ENCODE results near the gene DPP3.

The DPP3 gene

GRCh38 chr11:66546966-66547661, 66.9 kb downstream of the DPP3 start:
- peak; percentile 16 for DNase-seq (ENCODE audit: low read depth)
- TF ChIP-seq POLR2A (IDR thresholded peaks at IDR 0.05; ENCODE audit: extremely low read depth, insufficient read length) (no peak), MYC (IDR thresholded peaks at IDR 0.05; ENCODE audit: low read depth, low read length) (no peak), CTCF (IDR thresholded peaks at IDR 0.05; ENCODE audit: low read depth, low read length) (no peak)
- TF ChIP-seq, protein P1, sequence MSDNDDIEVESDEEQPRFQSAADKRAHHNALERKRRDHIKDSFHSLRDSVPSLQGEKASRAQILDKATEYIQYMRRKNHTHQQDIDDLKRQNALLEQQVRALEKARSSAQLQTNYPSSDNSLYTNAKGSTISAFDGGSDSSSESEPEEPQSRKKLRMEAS (IDR thresholded peaks at IDR 0.05; ENCODE audit: low read depth, low read length), result no peak
- no peak overlapping the region for H3K4me3 ChIP-seq (ENCODE audit: low read depth, low read length)

DNA sequence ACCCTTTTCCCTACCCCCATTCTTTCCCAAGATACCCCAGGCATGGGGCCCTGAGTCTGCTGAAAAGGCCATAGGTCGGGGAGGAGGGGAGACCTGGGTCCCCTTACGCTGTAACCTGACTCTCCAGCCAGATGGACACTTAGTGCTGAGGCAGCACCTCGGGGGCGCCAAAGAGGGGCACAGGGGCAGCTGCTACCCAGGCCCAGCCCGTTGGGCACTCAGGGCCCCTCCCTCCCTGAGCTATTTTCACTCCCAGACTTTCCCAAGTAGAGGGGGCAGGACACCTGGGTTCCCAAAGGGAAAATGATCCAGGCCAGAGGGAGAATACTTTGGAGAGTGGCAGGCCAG, 67.4 kb downstream of the DPP3 start:
- TF ChIP-seq, protein P1 (IDR thresholded peaks at IDR 0.05; ENCODE audit: low read depth, low read length), result no peak
- TF ChIP-seq CTCF (IDR thresholded peaks at IDR 0.05; ENCODE audit: low read depth, low read length), result no peak
- TF ChIP-seq MYC (IDR thresholded peaks at IDR 0.05; ENCODE audit: low read depth, low read length), result no peak
- no peak for TF ChIP-seq POLR2A (IDR thresholded peaks at IDR 0.05; ENCODE audit: extremely low read depth, insufficient read length)
- H3K4me3 ChIP-seq (ENCODE audit: low read depth, low read length), result no peak overlapping the region
- no peak for DNase-seq (ENCODE audit: low read depth)

GRCh38 chr11:66548041-66548440, 67.8 kb downstream of the DPP3 start:
- H3K4me3 ChIP-seq (ENCODE audit: low read depth, low read length), result no peak overlapping the region
- no peak for DNase-seq (ENCODE audit: low read depth)
- TF ChIP-seq CTCF (IDR thresholded peaks at IDR 0.05; ENCODE audit: low read depth, low read length) (no peak), POLR2A (IDR thresholded peaks at IDR 0.05; ENCODE audit: extremely low read depth, insufficient read length) (no peak), MYC (IDR thresholded peaks at IDR 0.05; ENCODE audit: low read depth, low read length) (no peak)
- TF ChIP-seq, protein P1 (IDR thresholded peaks at IDR 0.05; ENCODE audit: low read depth, low read length), result no peak

DNA sequence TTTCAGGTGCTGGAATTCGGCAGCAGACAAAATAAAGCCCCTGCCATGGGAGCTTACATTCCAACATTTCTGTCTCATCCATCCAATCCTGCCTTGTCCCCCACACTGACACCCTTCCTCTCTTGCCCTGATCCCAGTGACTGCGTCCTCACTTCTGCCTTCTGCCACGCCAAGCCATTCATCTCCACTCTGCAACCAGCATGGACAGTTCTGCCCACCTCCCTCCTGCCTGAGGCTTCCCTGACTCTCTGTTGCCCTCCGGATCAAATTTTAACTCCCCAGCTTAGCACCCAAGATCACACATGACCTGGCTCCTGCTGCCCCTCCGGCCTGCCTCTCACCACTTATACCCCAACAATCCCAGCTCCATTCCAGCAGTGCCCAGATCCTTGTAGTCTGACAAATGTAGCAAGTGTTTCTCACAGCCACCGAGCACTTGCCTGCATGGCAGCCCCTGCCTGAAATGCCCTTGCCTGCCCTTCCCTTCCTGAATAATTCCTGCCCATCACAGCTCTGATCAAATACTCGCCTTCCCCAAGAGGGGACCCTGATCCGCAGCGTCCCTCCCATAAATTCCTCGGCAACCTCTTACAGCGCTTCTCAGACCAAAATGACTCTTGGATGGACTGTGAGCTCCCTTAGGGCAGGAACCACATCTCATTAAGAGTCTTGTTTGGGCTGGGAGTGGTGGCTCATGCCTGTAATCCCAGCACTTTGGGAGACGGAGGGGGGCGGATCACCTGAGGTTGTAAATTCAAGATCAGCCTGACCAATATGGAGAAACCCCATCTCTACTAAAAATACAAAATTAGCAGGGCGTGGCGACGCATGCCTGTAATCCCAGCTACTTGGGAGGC, 68.8 kb downstream of the DPP3 start:
- no peak for DNase-seq (ENCODE audit: low read depth)
- TF ChIP-seq POLR2A (IDR thresholded peaks at IDR 0.05; ENCODE audit: extremely low read depth, insufficient read length) (no peak), CTCF (IDR thresholded peaks at IDR 0.05; ENCODE audit: low read depth, low read length) (no peak), MYC (IDR thresholded peaks at IDR 0.05; ENCODE audit: low read depth, low read length) (no peak)
- TF ChIP-seq, protein P1 (IDR thresholded peaks at IDR 0.05; ENCODE audit: low read depth, low read length), result no peak
- no peak overlapping the region for H3K4me3 ChIP-seq (ENCODE audit: low read depth, low read length)

DNA sequence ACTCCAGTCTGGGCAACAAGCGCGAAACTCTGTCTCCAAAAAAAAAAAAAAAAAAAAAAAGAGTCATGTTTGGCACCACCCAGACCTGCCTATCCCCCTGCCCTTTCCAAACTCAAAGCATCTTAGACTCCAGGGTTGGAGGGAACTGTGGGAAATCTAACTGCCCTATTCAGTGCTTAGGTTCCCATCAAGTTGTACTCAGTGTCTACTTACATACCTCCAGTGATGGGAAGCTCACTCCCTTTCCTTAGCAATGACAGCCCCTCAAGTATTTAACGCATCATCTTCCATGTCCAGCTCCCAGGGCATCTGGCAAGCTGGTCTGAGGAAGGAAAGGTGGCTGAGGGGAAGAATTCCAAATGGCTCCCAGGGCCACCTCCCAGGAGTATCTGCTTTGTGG, 69.5 kb downstream of the DPP3 start:
- no peak for DNase-seq (ENCODE audit: low read depth)
- TF ChIP-seq, protein P1 (IDR thresholded peaks at IDR 0.05; ENCODE audit: low read depth, low read length), result no peak
- TF ChIP-seq POLR2A (IDR thresholded peaks at IDR 0.05; ENCODE audit: extremely low read depth, insufficient read length), result no peak
- no peak for TF ChIP-seq CTCF (IDR thresholded peaks at IDR 0.05; ENCODE audit: low read depth, low read length)
- TF ChIP-seq MYC (IDR thresholded peaks at IDR 0.05; ENCODE audit: low read depth, low read length), result no peak

More for the DNA sequence above, 69.5 kb downstream of the DPP3 start:
- no peak overlapping the region for H3K4me3 ChIP-seq (ENCODE audit: low read depth, low read length)

Measured in NB4 (cell line).